ENCODE results near the gene GPBP1. TPM values are rescaled to one million over a fixed set of nuclear protein-coding genes. Genes with fewer than 3 reads are reported as not detected.
A peak's percentile ranks its signal among the peaks of the same experiment; 100 is the strongest.

GPBP1 gene
- total and polyA plus RNA-seq, 9 of the 15 experiments (the other 6 are each of a cell fraction or from before 2014, with no cell fraction given), result 31.0 to 109 (median 68.4) TPM

DNA sequence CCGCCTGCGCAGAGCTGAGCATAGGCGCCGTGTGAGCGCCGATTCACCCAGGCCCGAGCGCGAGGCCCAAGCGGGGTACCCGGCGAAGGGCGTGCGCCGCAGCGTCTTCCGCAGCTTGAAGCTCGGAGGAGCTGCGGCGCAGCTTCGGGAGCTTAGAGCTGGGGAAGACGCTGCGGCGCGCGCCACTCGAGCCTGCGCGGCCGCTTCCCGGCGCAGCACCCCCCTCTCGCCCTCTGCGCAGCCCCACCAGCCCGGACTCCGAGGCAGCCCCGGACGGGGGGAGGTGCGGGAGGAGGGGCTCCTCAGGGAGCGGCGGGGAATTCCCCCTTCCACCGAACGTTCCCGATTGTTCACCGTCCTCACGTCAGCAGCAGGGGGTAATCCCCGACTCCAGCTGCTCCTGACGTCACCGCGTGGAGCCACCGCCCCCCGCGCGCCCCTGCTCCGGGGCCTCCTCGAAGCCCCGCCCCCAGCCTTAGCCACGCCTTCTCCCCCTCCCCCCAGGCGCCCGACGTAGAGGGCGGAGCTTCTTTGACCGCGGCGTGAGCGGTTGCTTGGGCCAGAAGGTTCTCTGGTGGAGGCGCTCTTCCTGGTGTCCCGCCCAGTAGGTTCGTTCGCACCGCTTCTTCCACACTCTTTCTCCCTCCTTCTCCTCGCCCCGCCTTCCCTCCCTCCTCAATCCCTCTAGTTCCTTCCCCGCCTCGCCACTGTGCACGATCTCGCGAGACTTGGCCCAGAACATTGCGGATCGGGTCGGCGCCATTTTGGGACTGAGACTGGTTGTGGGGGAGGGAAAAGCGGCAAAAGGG is at the start of gene GPBP1 (continued):
- TF ChIP-seq, protein P1, sequence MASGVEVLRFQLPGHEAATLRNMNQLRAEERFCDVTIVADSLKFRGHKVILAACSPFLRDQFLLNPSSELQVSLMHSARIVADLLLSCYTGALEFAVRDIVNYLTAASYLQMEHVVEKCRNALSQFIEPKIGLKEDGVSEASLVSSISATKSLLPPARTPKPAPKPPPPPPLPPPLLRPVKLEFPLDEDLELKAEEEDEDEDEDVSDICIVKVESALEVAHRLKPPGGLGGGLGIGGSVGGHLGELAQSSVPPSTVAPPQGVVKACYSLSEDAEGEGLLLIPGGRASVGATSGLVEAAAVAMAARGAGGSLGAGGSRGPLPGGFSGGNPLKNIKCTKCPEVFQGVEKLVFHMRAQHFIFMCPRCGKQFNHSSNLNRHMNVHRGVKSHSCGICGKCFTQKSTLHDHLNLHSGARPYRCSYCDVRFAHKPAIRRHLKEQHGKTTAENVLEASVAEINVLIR (CRISPR knock-in tag; IDR thresholded peaks at IDR 0.05), result peak; percentile 83
- TF ChIP-seq HIVEP1 (CRISPR knock-in tag; IDR thresholded peaks at IDR 0.05) (peak; percentile 98), POLR3A (IDR thresholded peaks at IDR 0.05; ENCODE audit: borderline replicate concordance, extremely low read depth, insufficient read depth, insufficient read length) (no peak), ETS2 (tag; IDR thresholded peaks at IDR 0.05; ENCODE audit: borderline replicate concordance, poor library complexity, severe bottlenecking) (no peak), RBM34 (IDR thresholded peaks at IDR 0.05; ENCODE audit: borderline replicate concordance, insufficient read depth, low read length) (no peak), SMAD1 (IDR thresholded peaks at IDR 0.05; ENCODE audit: low read depth, low read length, partially characterized antibody) (peak; percentile 5), HDAC3 (IDR thresholded peaks at IDR 0.05; ENCODE audit: borderline replicate concordance, partially characterized antibody) (peak; percentile 74), ZNF395 (CRISPR knock-in tag; IDR thresholded peaks at IDR 0.05) (peak; percentile 74), IRF2 (CRISPR knock-in tag; IDR thresholded peaks at IDR 0.05) (no peak), SIN3A (IDR thresholded peaks at IDR 0.05; ENCODE audit: borderline replicate concordance in 2 of 2, control insufficient read depth in 1 of 2, low read depth in 2 of 2, low read length in 2 of 2) (peak; percentile 56 to 95; a peak in 3 of 4 replicates), L3MBTL2 (IDR thresholded peaks at IDR 0.05) (peak; percentile 78), DEAF1 (CRISPR knock-in tag; IDR thresholded peaks at IDR 0.05) (0 out of 2 replicates have a peak, but pooled peaks have one; percentile 5)
- TF ChIP-seq, protein P2, sequence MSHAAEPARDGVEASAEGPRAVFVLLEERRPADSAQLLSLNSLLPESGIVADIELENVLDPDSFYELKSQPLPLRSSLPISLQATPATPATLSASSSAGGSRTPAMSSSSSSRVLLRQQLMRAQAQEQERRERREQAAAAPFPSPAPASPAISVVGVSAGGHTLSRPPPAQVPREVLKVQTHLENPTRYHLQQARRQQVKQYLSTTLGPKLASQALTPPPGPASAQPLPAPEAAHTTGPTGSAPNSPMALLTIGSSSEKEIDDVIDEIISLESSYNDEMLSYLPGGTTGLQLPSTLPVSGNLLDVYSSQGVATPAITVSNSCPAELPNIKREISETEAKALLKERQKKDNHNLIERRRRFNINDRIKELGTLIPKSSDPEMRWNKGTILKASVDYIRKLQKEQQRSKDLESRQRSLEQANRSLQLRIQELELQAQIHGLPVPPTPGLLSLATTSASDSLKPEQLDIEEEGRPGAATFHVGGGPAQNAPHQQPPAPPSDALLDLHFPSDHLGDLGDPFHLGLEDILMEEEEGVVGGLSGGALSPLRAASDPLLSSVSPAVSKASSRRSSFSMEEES (CRISPR knock-in tag; IDR thresholded peaks at IDR 0.05), result no peak
